Erythroblast (primary cell): ENCODE results near the gene PDLIM4.

ENCODE experiments used
- GATA1 ChIP-seq: IDR thresholded peaks from 2 replicates; pipeline ENCODE4 v1.6.1; 2011; ENCODE audit warnings: low read depth, mild to moderate bottlenecking, control low read depth, low read length, moderate library complexity
- POLR2A ChIP-seq: IDR thresholded peaks from 2 replicates; pipeline ENCODE4 v1.6.1; 2011; ENCODE audit warnings: mild to moderate bottlenecking, low read length

GRCh38 chr5:132256783-132257130 is 739 bp upstream of the PDLIM4 start:
- no peak for TF ChIP-seq POLR2A
- TF ChIP-seq GATA1, result no peak
